H1 (cell line): ENCODE measurements around the gene STX7. TPM values are rescaled to one million over a fixed set of nuclear protein-coding genes. Genes with fewer than 3 reads are reported as not detected.

Experiments used
- CTCF ChIA-PET: fragments of 300-600 bp; sonication (Branson Sonifier 250); formaldehyde crosslinking; loops from one replicate; lab custom pipeline; 2021; ENCODE audit not compliant: partially characterized antibody; lab: Charles Lee
- POLR2A ChIA-PET: fragments of 300-600 bp; sonication (Branson Sonifier 250); formaldehyde crosslinking; loops from one replicate; lab custom pipeline; 2021; ENCODE audit warnings: inconsistent platforms; ENCODE audit not compliant: partially characterized antibody; lab: Charles Lee
- DNase-seq, 2 experiments: peaks; one replicate each; pipeline versions ENCODE4 v3.0.0 to v3.0.0-alpha.2; 2010 to 2022; ENCODE audit warnings: low spot score in 2 of 2, low read depth in 1 of 2, mixed read lengths in 1 of 2
- FAIRE-seq: peaks from 2 replicates; lab custom pipeline; 2011; peaks lifted over from hg19 to GRCh38; lab: Jason Lieb, UNC
- H2AFZ ChIP-seq: 2 replicates; pipeline ENCODE4 v1.8.1; 2012; ENCODE audit warnings: low read length, inconsistent platforms
- H2AK5ac ChIP-seq: 2 replicates; pipeline ENCODE4 v1.6.1; 2013; ENCODE audit warnings: low read depth, low read length
- H2BK120ac ChIP-seq: replicated peaks from 2 replicates; pipeline ENCODE3; 2013; ENCODE audit warnings: low read depth, low read length, inconsistent platforms
- H2BK12ac ChIP-seq: 2 replicates; pipeline ENCODE4 v1.6.1; 2013; ENCODE audit warnings: low read depth, low read length
- H2BK15ac ChIP-seq: 2 replicates; pipeline ENCODE4 v1.6.1; 2013; ENCODE audit warnings: low read length
- H2BK20ac ChIP-seq: 2 replicates; pipeline ENCODE4 v1.6.1; 2013; ENCODE audit warnings: low read length
- H2BK5ac ChIP-seq: 2 replicates; pipeline ENCODE4 v1.6.1; 2013; ENCODE audit warnings: low read depth, low read length
- H3K14ac ChIP-seq: 2 replicates; pipeline ENCODE4 v1.6.1; 2013; ENCODE audit warnings: inconsistent platforms; ENCODE audit not compliant: insufficient read length
- H3K18ac ChIP-seq: 2 replicates; pipeline ENCODE4 v1.6.1; 2013; ENCODE audit warnings: low read length; ENCODE audit errors: extremely low read depth
- H3K23ac ChIP-seq: 2 replicates; pipeline ENCODE4 v1.6.1; 2013; ENCODE audit warnings: inconsistent platforms; ENCODE audit not compliant: insufficient read length
- H3K23me2 ChIP-seq: 2 replicates; pipeline ENCODE4 v1.6.1; 2013; ENCODE audit warnings: low read depth, low read length
- H3K27ac ChIP-seq: 2 replicates; pipeline ENCODE4 v1.6.1; 2011; ENCODE audit warnings: low read depth, low read length, inconsistent platforms
- H3K27me3 ChIP-seq, 4 experiments: replicated peaks in 1 of 4; 1 replicate in 1 of 4; 2 replicates in 3 of 4; pipeline versions ENCODE4 v1.6.1 to v1.8.1; 2011 to 2013; ENCODE audit warnings: low read length in 3 of 4, mild to moderate bottlenecking in 3 of 4, inconsistent platforms in 2 of 4, mixed read lengths in 2 of 4, moderate library complexity in 1 of 4; ENCODE audit not compliant: control insufficient read depth in 3 of 4, insufficient read depth in 3 of 4; ENCODE audit errors: extremely low read depth in 1 of 4
- H3K36me3 ChIP-seq, 4 experiments: 2 replicates each; pipeline versions ENCODE4 v1.6.1 to v1.8.1; 2011 to 2013; ENCODE audit warnings: mild to moderate bottlenecking in 4 of 4, low read length in 3 of 4, moderate library complexity in 2 of 4, control low read depth in 1 of 4, inconsistent platforms in 1 of 4; ENCODE audit not compliant: insufficient read depth in 4 of 4, control insufficient read depth in 2 of 4
- H3K4ac ChIP-seq: replicated peaks from 2 replicates; pipeline ENCODE3; 2013; ENCODE audit warnings: low read length, low read depth, mixed read lengths, inconsistent platforms; ENCODE audit not compliant: insufficient read length
- H3K4me1 ChIP-seq, 4 experiments: replicated peaks in 1 of 4; 1 replicate in 1 of 4; 2 replicates in 3 of 4; pipeline versions ENCODE4 v1.6.1 to v1.8.1; 2011 to 2013; ENCODE audit warnings: low read length in 3 of 4, inconsistent platforms in 2 of 4, mixed read lengths in 1 of 4; ENCODE audit not compliant: insufficient read depth in 4 of 4, control insufficient read depth in 3 of 4
- H3K4me2 ChIP-seq, 2 experiments: 2 replicates each; pipeline versions ENCODE4 v1.6.1 to v1.8.1; 2011 to 2013; ENCODE audit warnings: low read depth in 2 of 2, low read length in 2 of 2, control low read depth in 1 of 2, inconsistent platforms in 1 of 2, mild to moderate bottlenecking in 1 of 2; ENCODE audit not compliant: insufficient read depth in 1 of 2
- H3K4me3 ChIP-seq, 4 experiments: fragments of 200-600, 300-600 bp in 1 of 4; sonication (generic), shearing (Covaris generic), sonication (Bioruptor Twin) in 1 of 4; 2 replicates each; pipeline versions ENCODE4 v1.5.1 to v1.8.1; 2011 to 2016; ENCODE audit warnings: low read length in 4 of 4, low read depth in 3 of 4, control low read depth in 2 of 4, inconsistent platforms in 2 of 4, mild to moderate bottlenecking in 2 of 4, mixed read lengths in 1 of 4, moderate library complexity in 1 of 4; ENCODE audit not compliant: insufficient read depth in 2 of 4; ENCODE audit errors: extremely low read depth in 1 of 4
- H3K56ac ChIP-seq: replicated peaks from 2 replicates; pipeline ENCODE3; 2013; ENCODE audit warnings: low read depth, mild to moderate bottlenecking, mixed read lengths, low read length, inconsistent platforms; ENCODE audit not compliant: insufficient read length
- H3K79me1 ChIP-seq: 2 replicates; pipeline ENCODE4 v1.6.1; 2013; ENCODE audit warnings: low read depth, low read length, control low read depth
- H3K79me2 ChIP-seq, 2 experiments: 2 replicates each; pipeline versions ENCODE4 v1.6.1 to v1.8.1; 2012 to 2013; ENCODE audit warnings: low read length in 2 of 2, mild to moderate bottlenecking in 2 of 2, inconsistent platforms in 1 of 2; ENCODE audit not compliant: insufficient read depth in 2 of 2, control insufficient read depth in 1 of 2
- H3K9ac ChIP-seq, 4 experiments: replicated peaks in 1 of 4; 1 replicate in 1 of 4; 2 replicates in 3 of 4; pipeline versions ENCODE4 v1.6.1 to v1.8.1; 2011 to 2013; ENCODE audit warnings: low read depth in 3 of 4, low read length in 3 of 4, control low read depth in 2 of 4, mild to moderate bottlenecking in 2 of 4, moderate library complexity in 2 of 4, inconsistent platforms in 1 of 4; ENCODE audit errors: extremely low read depth in 1 of 4
- H3K9me3 ChIP-seq, 2 experiments: 2 replicates each; pipeline versions ENCODE4 v1.6.1 to v1.8.1; 2012 to 2013; ENCODE audit warnings: mild to moderate bottlenecking in 2 of 2, moderate library complexity in 2 of 2, control low read depth in 1 of 2, inconsistent platforms in 1 of 2, low read depth in 1 of 2, low read length in 1 of 2, mixed read lengths in 1 of 2; ENCODE audit not compliant: insufficient read depth in 2 of 2
- H4K20me1 ChIP-seq, 2 experiments: replicated peaks in 1 of 2; 2 replicates each; pipeline versions ENCODE3 to v1.8.1; 2011 to 2013; ENCODE audit warnings: inconsistent platforms in 2 of 2, low read length in 2 of 2, mild to moderate bottlenecking in 1 of 2; ENCODE audit not compliant: insufficient read depth in 2 of 2, control insufficient read depth in 1 of 2
- H4K5ac ChIP-seq: 2 replicates; pipeline ENCODE4 v1.6.1; 2013; ENCODE audit warnings: low read length, low read depth, mixed read lengths, inconsistent platforms; ENCODE audit not compliant: insufficient read length
- H4K8ac ChIP-seq: 2 replicates; pipeline ENCODE4 v1.8.0; 2013; ENCODE audit warnings: mild to moderate bottlenecking, moderate library complexity, low read length, inconsistent platforms; ENCODE audit not compliant: insufficient read depth; ENCODE audit errors: extremely low read depth
- H4K91ac ChIP-seq: replicated peaks from 2 replicates; pipeline ENCODE3; 2013; ENCODE audit warnings: low read length, mixed read lengths, inconsistent platforms; ENCODE audit not compliant: insufficient read length
- ASH2L ChIP-seq: fragments of 200-600, 300-600 bp; sonication (generic); IDR thresholded peaks from one replicate; pipeline ENCODE4 v1.7.1; 2017; ENCODE audit warnings: low read length
- BCL11A ChIP-seq, 2 experiments: IDR thresholded peaks; one replicate each; pipeline ENCODE4 v1.6.1; 2011; ENCODE audit warnings: low read depth in 2 of 2, low read length in 2 of 2, mild to moderate bottlenecking in 2 of 2
- CBX5 ChIP-seq: fragments of 300-800, 300-1000 bp; sonication (generic); IDR thresholded peaks from 2 replicates; pipeline ENCODE4 v1.7.1; 2016; ENCODE audit warnings: antibody characterized with exemption, low read length, low read depth
- CREB1 ChIP-seq: IDR thresholded peaks from 2 replicates; pipeline ENCODE4 v1.6.1; 2012; ENCODE audit warnings: inconsistent platforms
- CTBP2 ChIP-seq: IDR thresholded peaks from 2 replicates; pipeline ENCODE4 v1.7.0; 2011; ENCODE audit warnings: borderline replicate concordance, mild to moderate bottlenecking, moderate library complexity, mixed read lengths, low read length; ENCODE audit not compliant: insufficient read depth, insufficient read length
- JUND ChIP-seq: IDR thresholded peaks from 2 replicates; pipeline ENCODE4 v1.6.1; 2011; ENCODE audit warnings: mild to moderate bottlenecking, improper control_type of control experiment, low read length
- KDM5A ChIP-seq: fragments of 200-600 bp; IDR thresholded peaks from 2 replicates; pipeline ENCODE4 v1.7.1; 2012; ENCODE audit warnings: mild to moderate bottlenecking, low read length, inconsistent platforms, mixed read lengths
- POLR2AphosphoS5 ChIP-seq: IDR thresholded peaks from 2 replicates; pipeline ENCODE4 v1.6.1; 2011; ENCODE audit warnings: low read depth, low read length
- RXRA ChIP-seq: IDR thresholded peaks from 2 replicates; pipeline ENCODE4 v1.6.1; 2011; ENCODE audit warnings: low read depth, mild to moderate bottlenecking, low read length, moderate library complexity; ENCODE audit not compliant: insufficient read depth
- SIRT6 ChIP-seq: IDR thresholded peaks from one replicate; pipeline ENCODE4 v1.7.1; 2012; ENCODE audit warnings: low read length, inconsistent platforms
- SP2 ChIP-seq: IDR thresholded peaks from 2 replicates; pipeline ENCODE4 v1.6.1; 2012; ENCODE audit warnings: mild to moderate bottlenecking, low read length, inconsistent platforms
- SUZ12 ChIP-seq: fragments of 200-600 bp; sonication (generic); IDR thresholded peaks from 2 replicates; pipeline ENCODE4 v1.6.1; 2012; ENCODE audit warnings: mild to moderate bottlenecking, inconsistent platforms, low read length, moderate library complexity, mixed read lengths
- TCF12 ChIP-seq: IDR thresholded peaks from 2 replicates; pipeline ENCODE4 v1.6.1; 2011; ENCODE audit warnings: low read depth, mild to moderate bottlenecking, low read length
- USF2 ChIP-seq: IDR thresholded peaks from 2 replicates; pipeline ENCODE4 v1.6.1; 2011; ENCODE audit warnings: low read length, improper control_type of control experiment
- WGBS, 2 experiments: shearing (Covaris generic) in 1 of 2; methylation state at CpG; one replicate each; pipeline versions ENCODE4 v1.1.6 to v1.1.7; 2013 to 2015; ENCODE audit warnings: low lambda C conversion rate in 2 of 2, mixed read lengths in 2 of 2, inconsistent platforms in 1 of 2, low coverage in 1 of 2, missing lambda C conversion rate in 1 of 2; ENCODE audit not compliant: insufficient replicate concordance in 2 of 2, insufficient coverage in 1 of 2, insufficient read length in 1 of 2; ENCODE audit errors: extremely low coverage in 1 of 2, missing lambda C conversion rate in 1 of 2; 5-methylcytosine and 5-hydroxymethylcytosine counted together
- polyA plus RNA-seq, 7 experiments: library from polyadenylated mRNA; depleted of rRNA in 3 of 7; stranded (reverse) in 5 of 7; unstranded in 2 of 7; fragments of >200 nt in 5 of 7; fragments of 200-250 nt in 2 of 7; gene quantifications; 1 replicate in 5 of 7; 2 replicates in 1 of 7; 4 replicates in 1 of 7; pipeline versions ENCODE4 v1.2.1 to v1.2.3, GENCODE V29; 2011 to 2013; ENCODE audit warnings: missing spikeins in 2 of 7, mixed read lengths in 2 of 7
- total RNA-seq: library from RNA; stranded (reverse); fragmentation: NEBNext Ultra II Directional; extraction: Animal tissue kit (Norgen Biotek cat#: 25700); gene quantifications from 2 replicates; pipeline ENCODE4 v1.2.1, GENCODE V29; 2021

STX7 gene
- total and polyA plus RNA-seq, 2 of the 8 experiments (the other 6 are each of a cell fraction or from before 2014, with no cell fraction given): 5.7 to 27.9 TPM

DNA sequence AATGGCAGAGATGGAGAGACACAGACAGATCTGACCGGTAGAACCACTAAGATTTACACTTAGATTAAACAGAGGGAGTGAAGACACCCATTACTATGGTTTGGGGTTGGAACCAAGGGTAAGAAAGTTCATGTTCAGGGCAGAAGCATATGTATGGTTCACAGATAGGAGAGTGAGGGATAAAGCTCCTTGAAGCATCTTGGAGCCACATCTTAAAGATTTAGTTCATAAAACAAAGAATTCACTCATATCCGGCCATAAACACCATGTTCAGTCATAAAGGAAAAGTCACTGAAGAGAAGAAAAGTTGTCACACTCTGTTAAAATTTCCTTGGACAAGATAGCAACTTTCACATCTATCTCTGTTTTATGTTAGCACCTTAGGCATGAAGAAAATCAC lies 18.0 kb downstream of the STX7 start:
- H2BK15ac ChIP-seq: no peak overlapping the region
- H3K14ac ChIP-seq: no peak overlapping the region
- no peak overlapping the region for H3K4me2 ChIP-seq
- H4K8ac ChIP-seq: no peak overlapping the region
- no peak overlapping the region for H2AK5ac ChIP-seq
- DNase-seq (no peak), FAIRE-seq (no peak)
- no peak overlapping the region for H4K5ac ChIP-seq
- no peak overlapping the region for H4K91ac ChIP-seq
- H3K4me3 ChIP-seq: no peak overlapping the region
- H2BK120ac ChIP-seq: no peak overlapping the region
- WGBS, 2 experiments: 92% methylated on average over 2 of the region's 2 CpGs; no CpG with 5 or more reads in 1 of the 2 experiments
- H3K23ac ChIP-seq: no peak overlapping the region
- H4K20me1 ChIP-seq: peaks cover 0 to 6% of the 10 kb centered on the region in 2 experiments
- H3K18ac ChIP-seq: no peak overlapping the region
- no peak overlapping the region for H3K27ac ChIP-seq
- H3K79me1 ChIP-seq: no peaks in the 10 kb centered on the region; the same call in none of the 2 replicates
- CTCF ChIA-PET: interaction anchor here (1.4 to 4.6 kb wide), 3 partner anchors 9 to 215 kb away, joined by 4 to 23 read pairs (median 7); no protein-coding TSS in a partner anchor
- H3K27me3 ChIP-seq: no peaks in the 10 kb centered on the region
- peaks cover 0 to 7% (median 0%) of the 10 kb centered on the region in 4 experiments; a peak in 2 of 8 replicates for H3K36me3 ChIP-seq
- no peak overlapping the region for H3K4ac ChIP-seq
- no peak overlapping the region for H2BK12ac ChIP-seq
- no peak overlapping the region for H3K56ac ChIP-seq
- H3K9me3 ChIP-seq: 0 out of 4 replicates have a peak, but pooled peaks cover 0 to 3% of the 10 kb centered on the region in 2 experiments
- POLR2A ChIA-PET: no interaction called here
- H3K23me2 ChIP-seq: peaks cover 1% of the 10 kb centered on the region; the same call in 1 of the 2 replicates
- H2AFZ ChIP-seq: no peak overlapping the region
- peaks cover 0 to 5% of the 10 kb centered on the region in 2 experiments; a peak in 1 of 4 replicates for H3K79me2 ChIP-seq
- H3K9ac ChIP-seq: no peak overlapping the region
- H2BK5ac ChIP-seq: no peak overlapping the region
- H3K4me1 ChIP-seq: peaks cover 3 to 8% (median 5%) of the 10 kb centered on the region in 4 experiments
- H2BK20ac ChIP-seq: no peak overlapping the region
- TF ChIP-seq CBX5 (no peak), KDM5A (no peak), SP2 (no peak), RXRA (no peak), JUND (no peak), CTBP2 (no peak), SIRT6 (no peak), POLR2AphosphoS5 (no peak), SUZ12 (no peak), USF2 (no peak), ASH2L (no peak), TCF12 (no peak), CREB1 (no peak), BCL11A (IDR thresholded peaks at IDR 0.05; ENCODE audit: low read depth in 2 of 2, low read length in 2 of 2) (no peak)
